Omental fat pad (tissue), 4 donors: ENCODE results near the gene ASCL1. TPM values are rescaled to one million over a fixed set of nuclear protein-coding genes. Genes with fewer than 3 reads are reported as not detected.

Experiments used
- ATAC-seq: fragments of 150-250 bp; one replicate; pipeline ENCODE4 v1.9.1; 2016; ENCODE audit warnings: mild to moderate bottlenecking, moderate library complexity; ENCODE audit not compliant: low FRiP score
- DNase-seq: peaks from one replicate; pipeline ENCODE4 v3.0.0-alpha.2; 2019; ENCODE audit warnings: low spot score
- total RNA-seq, 4 donors: library from RNA; depleted of rRNA; stranded (reverse); fragments of >200 nt; gene quantifications; one replicate each; pipeline ENCODE4 v1.1.0, GENCODE V29; 2016
- TF ChIP-seq, protein P1 (sequence below), 3 donors: fragments of 450-650 bp; IDR thresholded peaks; one replicate each; pipeline ENCODE4 v1.5.1; 2016 to 2017; ENCODE audit warnings: antibody characterized with exemption in 3 of 3, mild to moderate bottlenecking in 3 of 3, moderate library complexity in 2 of 3

Gene ASCL1
- total RNA-seq, 4 donors from 2014 or later = 1.4 TPM; not detected in 3

DNA sequence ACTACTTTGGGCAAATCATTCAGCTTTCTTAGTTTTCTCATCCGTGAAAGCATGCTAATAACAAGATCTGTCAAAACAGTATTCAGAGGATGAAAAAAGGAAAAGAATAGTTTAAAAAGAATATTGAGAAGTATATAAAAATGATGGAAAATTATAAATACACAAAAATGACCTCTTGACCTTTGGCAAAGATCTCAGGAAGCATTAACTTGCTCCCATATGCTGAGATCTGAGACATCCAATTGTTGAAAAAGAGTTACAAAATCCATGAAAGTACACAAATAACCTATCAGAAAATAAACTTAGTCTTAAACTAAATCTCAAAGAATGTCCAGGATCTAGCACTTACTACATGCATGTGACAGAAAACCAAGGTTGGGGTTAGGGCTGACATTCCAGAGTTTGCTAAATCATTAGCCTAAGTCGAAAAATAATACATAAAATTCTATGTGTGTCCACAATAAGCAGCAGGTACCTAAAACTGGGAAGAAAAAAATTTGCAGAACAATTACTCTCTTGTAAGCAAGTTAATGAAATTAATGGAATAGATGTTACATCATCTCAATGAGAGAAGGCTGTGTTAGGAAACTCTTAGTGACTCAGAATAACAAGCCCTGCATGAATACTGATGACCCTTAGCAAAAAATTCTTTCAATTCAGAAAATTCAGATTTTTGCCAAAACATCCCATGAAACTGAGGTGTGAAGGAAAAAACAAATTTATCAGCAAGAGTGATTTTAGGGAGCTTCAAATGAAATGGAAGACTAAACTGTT, 43.8 kb upstream of the ASCL1 start:
- DNase-seq (no peak), ATAC-seq (no peak)
- TF ChIP-seq, protein P1, sequence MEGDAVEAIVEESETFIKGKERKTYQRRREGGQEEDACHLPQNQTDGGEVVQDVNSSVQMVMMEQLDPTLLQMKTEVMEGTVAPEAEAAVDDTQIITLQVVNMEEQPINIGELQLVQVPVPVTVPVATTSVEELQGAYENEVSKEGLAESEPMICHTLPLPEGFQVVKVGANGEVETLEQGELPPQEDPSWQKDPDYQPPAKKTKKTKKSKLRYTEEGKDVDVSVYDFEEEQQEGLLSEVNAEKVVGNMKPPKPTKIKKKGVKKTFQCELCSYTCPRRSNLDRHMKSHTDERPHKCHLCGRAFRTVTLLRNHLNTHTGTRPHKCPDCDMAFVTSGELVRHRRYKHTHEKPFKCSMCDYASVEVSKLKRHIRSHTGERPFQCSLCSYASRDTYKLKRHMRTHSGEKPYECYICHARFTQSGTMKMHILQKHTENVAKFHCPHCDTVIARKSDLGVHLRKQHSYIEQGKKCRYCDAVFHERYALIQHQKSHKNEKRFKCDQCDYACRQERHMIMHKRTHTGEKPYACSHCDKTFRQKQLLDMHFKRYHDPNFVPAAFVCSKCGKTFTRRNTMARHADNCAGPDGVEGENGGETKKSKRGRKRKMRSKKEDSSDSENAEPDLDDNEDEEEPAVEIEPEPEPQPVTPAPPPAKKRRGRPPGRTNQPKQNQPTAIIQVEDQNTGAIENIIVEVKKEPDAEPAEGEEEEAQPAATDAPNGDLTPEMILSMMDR (IDR thresholded peaks at IDR 0.05) = no peak

DNA sequence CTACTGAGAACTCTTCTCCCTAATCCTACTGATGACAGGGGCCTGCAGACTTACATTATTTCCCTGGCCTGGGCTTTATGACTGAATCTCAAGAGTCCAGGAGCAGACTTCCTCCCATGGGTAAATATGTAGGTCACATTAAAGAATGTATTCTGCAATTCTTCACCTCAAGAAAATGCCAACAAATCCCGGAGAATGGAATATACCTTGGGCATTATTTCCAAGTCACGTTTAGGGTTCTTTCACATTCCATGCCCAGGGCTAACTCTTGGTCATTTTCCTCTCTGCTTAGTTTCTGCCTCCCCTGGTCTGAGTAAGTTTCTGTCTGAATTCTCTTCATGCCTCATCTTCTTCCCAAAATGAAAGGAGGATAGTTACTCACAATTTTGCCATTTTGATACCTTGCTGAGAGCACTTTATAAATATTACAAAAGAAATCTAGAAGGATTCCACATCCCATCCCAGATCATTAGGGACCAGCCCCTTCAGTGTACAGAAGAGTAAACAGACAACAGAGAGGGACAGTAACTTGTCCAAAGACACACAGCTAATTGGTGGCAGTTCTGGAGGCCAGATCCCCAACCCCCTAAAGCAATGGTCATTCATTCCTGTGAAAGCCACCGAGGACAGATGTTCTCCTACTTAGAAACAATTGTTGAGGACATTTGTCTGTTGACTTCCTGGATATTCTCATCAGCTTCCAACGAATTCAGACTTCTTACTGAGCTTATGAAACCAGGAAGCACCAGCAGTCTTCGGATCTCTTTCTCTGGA, 41.0 kb upstream of the ASCL1 start:
- ATAC-seq (no peak), DNase-seq (no peak)
- TF ChIP-seq, protein P1 (IDR thresholded peaks at IDR 0.05) = no peak

DNA sequence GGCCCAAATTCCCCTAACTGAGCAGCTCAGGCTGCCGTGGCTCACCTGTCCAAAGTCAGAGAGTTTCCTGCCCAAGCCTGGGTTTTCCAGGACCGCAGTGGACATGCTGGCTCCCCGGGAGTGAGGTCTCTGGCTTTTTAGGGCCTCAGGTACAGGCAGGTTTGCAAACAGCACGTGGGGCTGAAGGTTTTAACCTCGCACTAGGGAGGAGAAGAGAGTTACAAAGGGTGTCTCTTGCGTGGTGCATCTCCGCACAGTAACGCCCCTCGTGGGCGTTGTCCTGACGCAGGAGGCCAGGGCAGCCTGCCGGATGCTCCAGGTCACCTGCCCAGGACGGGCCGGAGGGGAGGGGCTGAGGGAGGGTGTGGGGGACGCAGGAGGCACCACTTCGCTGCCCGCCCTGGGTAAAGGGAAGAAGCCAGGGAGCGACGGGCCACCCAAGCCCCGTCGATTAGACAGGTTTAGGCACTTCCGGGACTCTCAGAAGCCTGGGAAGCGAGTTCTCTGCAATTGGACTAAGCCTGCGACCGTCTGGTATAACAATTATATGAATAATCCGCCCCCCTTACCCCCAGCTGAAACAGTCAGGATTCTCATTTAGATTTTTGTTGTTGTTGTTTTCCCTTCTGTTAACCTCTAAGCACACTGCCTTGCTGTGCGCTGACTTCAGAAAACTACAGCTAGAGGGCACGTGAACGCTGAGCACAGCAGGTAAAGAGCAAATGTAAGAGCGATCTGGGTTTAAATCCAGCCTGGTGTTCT, 40.3 kb upstream of the ASCL1 start, which contains the start of gene PAH:
PAH (minus strand) TSS at position 219 of the 762 bp plus-strand sequence; CDS start at position 105, 114 bp downstream.
- DNase-seq (no peak), ATAC-seq (peak; percentile 81)
- TF ChIP-seq, protein P1 (IDR thresholded peaks at IDR 0.05) = no peak

DNA sequence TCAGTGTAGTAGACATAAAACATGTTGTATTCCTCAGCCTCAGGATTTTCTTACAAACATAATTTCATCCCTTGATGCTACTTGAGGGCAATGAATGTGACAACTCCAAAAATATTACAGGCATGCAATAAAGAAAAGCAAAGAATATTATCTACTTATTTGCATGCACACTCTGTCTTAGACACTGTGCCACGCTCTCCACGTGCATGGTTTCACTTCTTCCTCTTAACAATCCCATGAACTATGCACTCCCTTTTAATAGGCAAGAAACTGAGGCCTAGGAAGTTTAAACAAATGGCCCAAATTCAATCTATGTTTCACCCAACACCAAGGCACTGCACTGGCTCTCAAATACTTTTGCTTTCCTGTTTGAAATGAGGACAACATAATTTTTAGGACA, 38.6 kb upstream of the ASCL1 start:
- ATAC-seq (no peak), DNase-seq (no peak)
- TF ChIP-seq, protein P1 (IDR thresholded peaks at IDR 0.05) = no peak

DNA sequence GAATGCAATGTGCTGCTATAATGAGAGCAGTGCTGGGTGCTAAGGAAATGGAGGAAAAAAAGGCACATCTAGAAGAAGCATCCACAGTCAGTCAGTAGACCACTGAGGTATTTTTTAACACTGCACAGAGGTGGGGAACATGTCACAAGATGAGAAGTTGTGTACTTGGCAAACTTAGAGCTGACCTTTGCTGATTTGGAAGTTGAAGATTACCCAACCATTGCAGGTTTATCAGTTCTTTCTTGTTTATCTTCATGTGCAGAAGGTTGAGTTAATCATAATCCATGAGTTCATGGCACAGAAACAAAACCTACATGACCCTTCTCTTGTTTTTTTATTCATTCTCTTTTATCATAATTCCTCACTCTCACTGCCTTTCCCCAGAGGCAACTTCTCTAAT, 37.2 kb upstream of the ASCL1 start:
- no peak for ATAC-seq

DNA sequence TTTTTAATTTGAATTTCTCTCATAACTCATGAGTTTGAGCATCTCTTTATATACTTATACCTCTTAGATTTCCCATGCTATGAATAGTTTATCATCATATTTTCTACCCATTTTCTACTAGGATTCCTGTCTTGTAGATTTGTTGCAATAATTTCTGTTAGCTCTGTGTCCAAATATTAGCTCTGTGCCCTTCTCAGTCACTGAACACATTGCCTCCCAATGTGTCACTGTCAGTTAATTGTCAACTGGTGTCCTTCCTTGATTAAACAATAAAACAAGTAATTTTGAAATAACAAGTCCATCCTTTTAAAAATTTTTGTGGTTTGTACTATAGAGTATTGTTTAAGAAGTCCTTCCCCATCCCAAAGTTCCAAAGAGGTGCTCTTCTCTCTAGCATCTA, 36.2 kb upstream of the ASCL1 start:
- no peak for ATAC-seq
- TF ChIP-seq, protein P1 (IDR thresholded peaks at IDR 0.05) = no peak
- no peak for DNase-seq

More for the DNA sequence above, 37.2 kb upstream of the ASCL1 start:
- TF ChIP-seq, protein P1 (IDR thresholded peaks at IDR 0.05) = no peak
- DNase-seq = no peak
